ENCODE measurements around the gene PLPPR2. TPM values are rescaled to one million over a fixed set of nuclear protein-coding genes. Genes with fewer than 3 reads are reported as not detected.
A peak's percentile ranks its signal among the peaks of the same experiment; 100 is the strongest.
"Not testable (repeated sequence)": the region's sequence is repeated elsewhere in the genome, so short reads cannot be mapped to it uniquely, and the experiment has no call there.

The PLPPR2 gene
- total RNA-seq, 1 donor from 2014 or later = 77.0 TPM

DNA sequence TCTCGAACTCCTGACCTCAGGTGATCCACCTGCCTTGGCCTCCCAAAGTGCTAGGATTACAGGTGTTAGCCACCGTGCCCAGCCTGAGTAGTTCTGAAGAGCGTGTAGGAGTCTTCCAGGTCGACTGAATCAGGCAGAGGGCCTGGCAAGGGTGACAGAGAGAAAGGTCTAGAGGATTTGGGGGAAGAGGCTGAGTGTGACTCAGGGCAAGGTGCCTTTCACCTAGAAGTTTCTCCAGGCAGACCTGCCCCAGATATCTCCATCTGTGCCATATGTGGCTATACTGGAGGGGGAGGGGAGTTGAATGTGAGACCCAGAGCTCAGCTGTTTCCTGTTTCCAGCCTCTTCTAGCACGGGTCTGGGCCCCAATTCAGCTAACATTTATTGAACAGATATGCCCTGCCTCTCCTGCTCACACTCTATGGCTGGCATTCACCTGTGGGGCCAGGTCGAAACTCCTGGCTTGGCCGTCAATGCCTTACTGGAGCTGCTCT is 7.6 kb upstream of the PLPPR2 start:
- H3K9me3 Mint-ChIP-seq (ENCODE audit: unreplicated experiment) = peaks cover 6% of the 10 kb centered on the region
- peaks cover 11% of the 10 kb centered on the region for H3K4me1 Mint-ChIP-seq (ENCODE audit: low read depth, unreplicated experiment)
- no peaks in the 10 kb centered on the region for H3K36me3 Mint-ChIP-seq (ENCODE audit: unreplicated experiment)
- peaks cover 3% of the 10 kb centered on the region for H3K27me3 Mint-ChIP-seq (ENCODE audit: unreplicated experiment)
- peak overlapping the region; percentile 69 for H3K27ac Mint-ChIP-seq (ENCODE audit: unreplicated experiment)
- peak overlapping the region; percentile 57 for H3K4me3 Mint-ChIP-seq (ENCODE audit: unreplicated experiment)
- DNase-seq = no peak
- TF ChIP-seq CTCF (IDR thresholded peaks at IDR 0.05; ENCODE audit: partially characterized antibody, unreplicated experiment) = no peak

GRCh38 chr19:11349171-11349570 is 6.1 kb upstream of the PLPPR2 start:
- Mint-ChIP-seq H3K9me3 (ENCODE audit: unreplicated experiment) (peaks cover 7% of the 10 kb centered on the region), H3K4me1 (ENCODE audit: low read depth, unreplicated experiment) (peaks cover 11% of the 10 kb centered on the region), H3K27ac (ENCODE audit: unreplicated experiment) (no peak overlapping the region), H3K27me3 (ENCODE audit: unreplicated experiment) (peaks cover 7% of the 10 kb centered on the region), H3K36me3 (ENCODE audit: unreplicated experiment) (no peaks in the 10 kb centered on the region), H3K4me3 (ENCODE audit: unreplicated experiment) (no peak overlapping the region)
- no peak for DNase-seq
- TF ChIP-seq CTCF (IDR thresholded peaks at IDR 0.05; ENCODE audit: partially characterized antibody, unreplicated experiment) = no peak

DNA sequence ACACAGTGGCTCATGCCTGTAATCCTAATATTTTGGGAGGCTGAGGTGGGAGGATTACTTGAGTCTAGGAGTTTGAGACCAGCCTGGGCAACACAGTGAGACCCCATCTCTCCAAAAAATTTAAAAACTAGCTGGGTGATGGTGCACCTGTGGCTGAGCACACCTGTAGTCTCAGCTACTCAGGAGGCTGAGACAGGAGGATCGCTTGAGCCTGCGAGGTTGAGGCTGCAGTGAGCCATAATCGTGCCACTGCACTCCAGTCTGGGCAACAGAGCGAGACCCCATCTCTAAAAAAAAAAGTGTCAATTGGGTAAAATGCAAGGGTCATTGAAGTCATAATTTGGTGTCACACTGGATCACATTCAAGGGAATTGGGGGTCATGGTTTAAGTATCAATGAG is 1.1 kb upstream of the PLPPR2 start:
- not testable (repeated sequence) for H3K36me3 Mint-ChIP-seq (ENCODE audit: unreplicated experiment); H3K4me3 Mint-ChIP-seq (ENCODE audit: unreplicated experiment); H3K27ac Mint-ChIP-seq (ENCODE audit: unreplicated experiment); DNase-seq; H3K4me1 Mint-ChIP-seq (ENCODE audit: low read depth, unreplicated experiment)
- Mint-ChIP-seq H3K9me3 (ENCODE audit: unreplicated experiment) (peaks cover 10% of the 10 kb centered on the region), H3K27me3 (ENCODE audit: unreplicated experiment) (peaks cover 11% of the 10 kb centered on the region)

GRCh38 chr19:11356074-11356397 is 804 bp downstream of the PLPPR2 start:
- H3K27me3 Mint-ChIP-seq (ENCODE audit: unreplicated experiment) = peaks cover 11% of the 10 kb centered on the region
- no peak for DNase-seq
- H3K27ac Mint-ChIP-seq (ENCODE audit: unreplicated experiment) = peak overlapping the region; percentile 96
- TF ChIP-seq CTCF (IDR thresholded peaks at IDR 0.05; ENCODE audit: partially characterized antibody, unreplicated experiment) = no peak
- H3K4me1 Mint-ChIP-seq (ENCODE audit: low read depth, unreplicated experiment) = peaks cover 9% of the 10 kb centered on the region
- peaks cover 5% of the 10 kb centered on the region for H3K36me3 Mint-ChIP-seq (ENCODE audit: unreplicated experiment)
- H3K9me3 Mint-ChIP-seq (ENCODE audit: unreplicated experiment) = peaks cover 9% of the 10 kb centered on the region
- H3K4me3 Mint-ChIP-seq (ENCODE audit: unreplicated experiment) = peak overlapping the region; percentile 100

DNA sequence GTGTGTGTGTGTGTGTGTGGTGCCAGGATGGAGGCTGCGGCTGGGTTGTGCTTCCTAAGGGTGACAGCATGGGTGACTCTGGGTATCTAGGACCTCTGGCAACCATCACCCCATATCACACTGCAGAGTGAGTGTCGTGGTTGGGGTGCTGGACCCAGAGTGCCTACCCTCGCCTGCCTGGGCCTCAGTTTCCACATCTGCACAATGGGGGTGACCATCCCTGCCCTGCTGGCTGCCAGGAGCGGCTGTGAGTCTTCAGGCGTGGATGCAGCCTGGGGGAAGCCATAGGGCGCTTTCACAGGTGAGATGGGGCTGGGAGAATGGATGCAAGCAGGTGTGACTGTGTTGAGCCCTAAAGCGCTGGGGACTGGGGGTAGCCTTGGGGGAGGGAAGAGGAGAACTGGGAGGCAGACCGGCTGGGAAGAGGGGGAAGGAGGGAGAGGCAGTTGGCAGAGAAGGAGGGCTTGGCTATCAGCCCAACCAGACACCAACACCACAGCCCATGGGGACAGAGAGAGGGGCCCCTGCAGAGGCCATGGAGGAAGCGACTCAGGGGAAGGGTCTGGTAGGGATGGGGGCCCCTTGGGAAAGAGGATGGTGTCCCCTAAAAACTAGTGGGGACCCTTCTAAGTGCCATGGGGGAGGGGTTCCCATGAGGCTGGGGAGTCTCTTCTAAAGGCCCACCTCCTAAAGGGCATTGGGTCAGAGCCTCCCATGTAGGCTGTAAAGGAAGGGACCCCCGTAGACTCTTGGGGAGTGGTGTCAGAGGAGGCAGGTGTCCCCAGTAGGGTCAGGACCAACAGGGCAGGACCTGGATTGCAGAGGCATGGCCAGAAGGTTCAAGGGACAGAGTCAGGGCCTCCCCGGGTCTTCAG is 1.7 kb downstream of the PLPPR2 start:
- Mint-ChIP-seq H3K4me1 (ENCODE audit: low read depth, unreplicated experiment) (peaks cover 13% of the 10 kb centered on the region), H3K27ac (ENCODE audit: unreplicated experiment) (peak overlapping the region; percentile 96), H3K9me3 (ENCODE audit: unreplicated experiment) (peaks cover 12% of the 10 kb centered on the region), H3K4me3 (ENCODE audit: unreplicated experiment) (peak overlapping the region; percentile 100), H3K36me3 (ENCODE audit: unreplicated experiment) (peaks cover 5% of the 10 kb centered on the region), H3K27me3 (ENCODE audit: unreplicated experiment) (peaks cover 11% of the 10 kb centered on the region)
- no peak for DNase-seq
- no peak for TF ChIP-seq CTCF (IDR thresholded peaks at IDR 0.05; ENCODE audit: partially characterized antibody, unreplicated experiment)

Measured in glutamatergic neuron (in vitro differentiated cells).